ENCODE data around the gene ITIH3.

ITIH3 gene

GRCh38 chr3:52829482-52829881 lies 34.9 kb downstream of the ITIH3 start:
- Histone ChIP-seq H2AFZ (ENCODE audit: low read depth) (no peak overlapping the region), H3K36me3 (ENCODE audit: insufficient read depth) (no peaks in the 10 kb centered on the region), H3K9ac (no peak overlapping the region), H3K27ac (no peak overlapping the region), H3K27me3 (ENCODE audit: insufficient read depth, low read depth) (no peaks in the 10 kb centered on the region), H3K4me1 (ENCODE audit: low read depth, poor library complexity, severe bottlenecking) (no peaks in the 10 kb centered on the region), H3K4me3 (IDR thresholded peaks at IDR 0.05; ENCODE audit: insufficient read depth, low read depth, low read length) (no peak overlapping the region), H4K20me1 (ENCODE audit: insufficient read depth) (no peaks in the 10 kb centered on the region), H3K4me2 (no peak overlapping the region), H3K79me2 (ENCODE audit: insufficient read depth, low read depth) (no peaks in the 10 kb centered on the region)
- TF ChIP-seq CTCF (conservative IDR thresholded peaks at IDR 0.05; ENCODE audit: low read depth, low read length): no peak

GRCh38 chr3:52829906-52830463 lies 35.4 kb downstream of the ITIH3 start:
- H3K79me2 ChIP-seq (ENCODE audit: insufficient read depth, low read depth): no peaks in the 10 kb centered on the region
- H3K4me2 ChIP-seq: no peak overlapping the region
- no peaks in the 10 kb centered on the region for H3K36me3 ChIP-seq (ENCODE audit: insufficient read depth)
- no peak overlapping the region for H3K4me3 ChIP-seq (IDR thresholded peaks at IDR 0.05; ENCODE audit: insufficient read depth, low read depth, low read length)
- H3K4me1 ChIP-seq (ENCODE audit: low read depth, poor library complexity, severe bottlenecking): no peaks in the 10 kb centered on the region
- H3K9ac ChIP-seq: no peak overlapping the region
- no peak overlapping the region for H2AFZ ChIP-seq (ENCODE audit: low read depth)
- no peaks in the 10 kb centered on the region for H4K20me1 ChIP-seq (ENCODE audit: insufficient read depth)
- no peak overlapping the region for H3K27ac ChIP-seq
- no peaks in the 10 kb centered on the region for H3K27me3 ChIP-seq (ENCODE audit: insufficient read depth, low read depth)
- no peak for TF ChIP-seq CTCF (conservative IDR thresholded peaks at IDR 0.05; ENCODE audit: low read depth, low read length)

- Histone ChIP-seq H2AFZ (ENCODE audit: low read depth) (no peak within 1 kb of the TSS), H4K20me1 (ENCODE audit: insufficient read depth) (no peaks in the 10 kb centered on the region), H3K27me3 (ENCODE audit: insufficient read depth, low read depth) (no peaks in the 10 kb centered on the region), H3K36me3 (ENCODE audit: insufficient read depth) (no peaks in the 10 kb centered on the region), H3K4me1 (ENCODE audit: low read depth, poor library complexity, severe bottlenecking) (no peaks in the 10 kb centered on the region), H3K4me3 (IDR thresholded peaks at IDR 0.05; ENCODE audit: insufficient read depth, low read depth, low read length) (no peak within 1 kb of the TSS), H3K4me2 (no peak within 1 kb of the TSS), H3K27ac (no peak within 1 kb of the TSS), H3K79me2 (ENCODE audit: insufficient read depth, low read depth) (no peaks in the 10 kb centered on the region), H3K9ac (no peak within 1 kb of the TSS)
- TF ChIP-seq CTCF (conservative IDR thresholded peaks at IDR 0.05; ENCODE audit: low read depth, low read length): no peak
Measured at GRCh38 chr3:52830535-52831258, 36.1 kb downstream of the ITIH3 start, which contains the start of gene ITIH4. Gene ITIH4, minus strand, starts transcription at chr3:52830672. Its CDS starts 30 bp downstream, at chr3:52830642.

- H2AFZ ChIP-seq (ENCODE audit: low read depth): no peak overlapping the region
- no peak overlapping the region for H3K4me2 ChIP-seq
- no peaks in the 10 kb centered on the region for H4K20me1 ChIP-seq (ENCODE audit: insufficient read depth)
- no peaks in the 10 kb centered on the region for H3K4me1 ChIP-seq (ENCODE audit: low read depth, poor library complexity, severe bottlenecking)
- H3K27ac ChIP-seq: no peak overlapping the region
- H3K4me3 ChIP-seq (IDR thresholded peaks at IDR 0.05; ENCODE audit: insufficient read depth, low read depth, low read length): no peak overlapping the region
- no peaks in the 10 kb centered on the region for H3K36me3 ChIP-seq (ENCODE audit: insufficient read depth)
- H3K79me2 ChIP-seq (ENCODE audit: insufficient read depth, low read depth): no peaks in the 10 kb centered on the region
- H3K27me3 ChIP-seq (ENCODE audit: insufficient read depth, low read depth): no peaks in the 10 kb centered on the region
- no peak overlapping the region for H3K9ac ChIP-seq
- no peak for TF ChIP-seq CTCF (conservative IDR thresholded peaks at IDR 0.05; ENCODE audit: low read depth, low read length)
Measured at GRCh38 chr3:52831500-52832301, 37.1 kb downstream of the ITIH3 start.
